K562 (cell line): ENCODE results near the gene POLR2H. TPM values are rescaled to one million over a fixed set of nuclear protein-coding genes. Genes with fewer than 3 reads are reported as not detected.

Experiments used
- ATAC-seq: fragments of 200-7000 bp; cut with Tn5 transposase; 3 replicates; pipeline ENCODE4 v1.9.1; 2020; ENCODE audit warnings: moderate library complexity
- BruUV-seq: library from RNA; stranded (reverse); fragments of 400-500 nt; replicated peaks from 2 replicates; lab custom pipeline; 2021; lab: Mats Ljungman, UMichigan
- CTCF ChIA-PET: fragments of 300-600 bp; formaldehyde crosslinking; extraction: SDS; loops from one replicate; lab custom pipeline; 2021; ENCODE audit warnings: low intra/inter-chr PET ratio; lab: Yijun Ruan, JAX
- POLR2A ChIA-PET: fragments of 300-600, 350-650 bp; sonication (Branson Sonifier 250); formaldehyde crosslinking; extraction: SDS; loops from one replicate; lab custom pipeline; 2021; ENCODE audit warnings: antibody characterized with exemption, inconsistent platforms; lab: Yijun Ruan, JAX
- DNase-seq, 4 experiments: peaks; one replicate each; pipeline versions ENCODE4 v3.0.0 to v3.0.0-alpha.2; 2011 to 2018; ENCODE audit warnings: low spot score in 3 of 4, mixed read lengths in 3 of 4; ENCODE audit errors: extremely low read depth in 1 of 4
- FAIRE-seq: peaks from 2 replicates; lab custom pipeline; 2011; peaks lifted over from hg19 to GRCh38; lab: Jason Lieb, UNC
- H2AFZ ChIP-seq: 2 replicates; pipeline ENCODE4 v1.6.0; 2011; ENCODE audit warnings: low read depth, low read length, control low read depth, inconsistent platforms
- H3K27ac ChIP-seq: fragments of 200-600 bp; 3 replicates; pipeline ENCODE4 v1.8.0; 2011; ENCODE audit warnings: low read depth, mild to moderate bottlenecking, control low read depth, inconsistent platforms, low read length, moderate library complexity, mixed read lengths; ENCODE audit errors: extremely low read depth
- H3K27me3 ChIP-seq, 2 experiments: fragments of 300-600 bp in 1 of 2; 2 replicates in 1 of 2; 3 replicates in 1 of 2; pipeline versions ENCODE4 v1.6.0 to v1.8.0; 2011; ENCODE audit warnings: inconsistent platforms in 2 of 2, low read length in 2 of 2, mild to moderate bottlenecking in 1 of 2, mixed read lengths in 1 of 2, moderate library complexity in 1 of 2; ENCODE audit not compliant: control insufficient read depth in 2 of 2, insufficient read depth in 2 of 2
- H3K36me3 ChIP-seq: fragments of 300-600 bp; 3 replicates; pipeline ENCODE4 v1.8.0; 2011; ENCODE audit warnings: mild to moderate bottlenecking, low read length, inconsistent platforms; ENCODE audit not compliant: control insufficient read depth, insufficient read depth
- H3K4me1 ChIP-seq, 2 experiments: fragments of 200-600 bp in 1 of 2; replicated peaks in 1 of 2; 2 replicates in 1 of 2; 3 replicates in 1 of 2; pipeline versions ENCODE4 v1.5.1 to v1.8.0; 2011; ENCODE audit warnings: inconsistent platforms in 2 of 2, low read length in 2 of 2, mild to moderate bottlenecking in 1 of 2, mixed read lengths in 1 of 2, moderate library complexity in 1 of 2; ENCODE audit not compliant: control insufficient read depth in 2 of 2, insufficient read depth in 2 of 2
- H3K4me2 ChIP-seq: 2 replicates; pipeline ENCODE4 v1.6.1; 2011; ENCODE audit warnings: low read length, control low read depth, inconsistent platforms, mixed read lengths; ENCODE audit not compliant: insufficient read depth
- H3K4me3 ChIP-seq: fragments of 200-600 bp; sonication (generic), shearing (Covaris generic); 2 replicates; pipeline ENCODE4 v1.5.1; 2016; ENCODE audit warnings: control low read depth, inconsistent platforms
- H3K79me2 ChIP-seq: fragments of 200-600 bp; 3 replicates; pipeline ENCODE4 v1.8.0; 2011; ENCODE audit warnings: low read length, inconsistent platforms; ENCODE audit not compliant: control insufficient read depth, insufficient read depth
- H3K9ac ChIP-seq, 2 experiments: 2 replicates each; pipeline versions ENCODE4 v1.6.0 to v1.6.1; 2011; ENCODE audit warnings: low read depth in 2 of 2, low read length in 2 of 2, control low read depth in 1 of 2, inconsistent platforms in 1 of 2, mild to moderate bottlenecking in 1 of 2, mixed read lengths in 1 of 2; ENCODE audit not compliant: insufficient read depth in 1 of 2
- H3K9me1 ChIP-seq: one replicate; pipeline ENCODE4 v1.6.0; 2011; ENCODE audit warnings: inconsistent platforms, mild to moderate bottlenecking, low read length, moderate library complexity; ENCODE audit not compliant: control insufficient read depth, insufficient read depth
- H3K9me3 ChIP-seq: replicated peaks from 2 replicates; pipeline ENCODE4 v1.5.1; 2011; ENCODE audit warnings: low read depth, low read length, inconsistent platforms; ENCODE audit not compliant: control insufficient read depth, insufficient read depth
- H4K20me1 ChIP-seq: replicated peaks from 2 replicates; pipeline ENCODE4 v1.6.1; 2011; ENCODE audit warnings: low read length, inconsistent platforms, mixed read lengths; ENCODE audit not compliant: control insufficient read depth, insufficient read depth
- CHCHD3 ChIP-seq: fragments of 250-450 bp; sonication (Bioruptor Pico); IDR thresholded peaks from 2 replicates; pipeline ENCODE4 v2.1.2; 2022; ENCODE audit warnings: mild to moderate bottlenecking
- CHD4 ChIP-seq: fragments of 200-600 bp; sonication (generic); IDR thresholded peaks from 3 replicates; pipeline ENCODE4 v1.6.1; 2012; ENCODE audit warnings: low read depth, mild to moderate bottlenecking, mixed read lengths, low read length, inconsistent platforms; ENCODE audit not compliant: insufficient read depth, insufficient replicate concordance, poor library complexity, severe bottlenecking
- EWSR1 ChIP-seq: fragments of 450-650 bp; IDR thresholded peaks from 2 replicates; pipeline ENCODE4 v1.6.1; 2018; ENCODE audit warnings: borderline replicate concordance, mild to moderate bottlenecking, low read depth, moderate library complexity; ENCODE audit not compliant: partially characterized antibody
- HDAC2 ChIP-seq: fragments of 450-650 bp; IDR thresholded peaks from 2 replicates; pipeline ENCODE4 v1.6.1; 2016; ENCODE audit warnings: mild to moderate bottlenecking
- HSF4 ChIP-seq: fragments of 250-450 bp; sonication (Bioruptor Pico); IDR thresholded peaks from 2 replicates; pipeline ENCODE4 v2.1.2; 2022; ENCODE audit warnings: mild to moderate bottlenecking, moderate library complexity, borderline replicate concordance
- L3MBTL2 ChIP-seq: fragments of 450-650 bp; IDR thresholded peaks from 2 replicates; pipeline ENCODE4 v1.6.1; 2016; ENCODE audit warnings: mild to moderate bottlenecking, moderate library complexity
- MAZ ChIP-seq, 2 experiments: fragments of 450-650 bp in 1 of 2; sonication (generic) in 1 of 2; formaldehyde crosslinking; IDR thresholded peaks in 1 of 2; conservative IDR thresholded peaks in 1 of 2; 2 replicates each; pipeline versions ENCODE4 v1.4.0 to v1.5.0; 2020; ENCODE audit warnings: mild to moderate bottlenecking in 1 of 2, missing genetic modification reagents in 1 of 2
- PHF21A ChIP-seq: fragments of 450-650 bp; IDR thresholded peaks from 2 replicates; pipeline ENCODE4 v1.6.1; 2017; ENCODE audit warnings: low read depth, borderline replicate concordance
- PURB ChIP-seq: sonication (generic); formaldehyde crosslinking; IDR thresholded peaks from 2 replicates; pipeline ENCODE4 v1.9.0; 2021; ENCODE audit warnings: low read depth, mild to moderate bottlenecking, missing genetic modification reagents
- RBM22 ChIP-seq: fragments of 200-400 bp; formaldehyde crosslinking; IDR thresholded peaks from 2 replicates; pipeline ENCODE4 v1.6.1; 2018; ENCODE audit warnings: low read length, low read depth; ENCODE audit not compliant: poor library complexity, severe bottlenecking
- SMC3 ChIP-seq: conservative IDR thresholded peaks from 2 replicates; pipeline ENCODE4 v1.6.1; 2011; ENCODE audit warnings: low read depth, low read length, improper control_type of control experiment; ENCODE audit not compliant: insufficient read depth
- SRF ChIP-seq, 2 experiments: fragments of 250-450, 450-650 bp in 1 of 2; sonication (Bioruptor Pico) in 1 of 2; sonication (generic) in 1 of 2; formaldehyde crosslinking; IDR thresholded peaks; 2 replicates each; pipeline versions ENCODE4 v1.5.0 to v1.5.1; 2020 to 2022; ENCODE audit warnings: mild to moderate bottlenecking in 1 of 2, missing genetic modification reagents in 1 of 2
- SRSF7 ChIP-seq: fragments of 200-400 bp; formaldehyde crosslinking; optimal IDR thresholded peaks from 2 replicates; pipeline ENCODE3; 2017; ENCODE audit warnings: mild to moderate bottlenecking, low read depth, low read length
- XRCC3 ChIP-seq: fragments of 450-650 bp; IDR thresholded peaks from 2 replicates; pipeline ENCODE4 v1.6.1; 2017; ENCODE audit warnings: mild to moderate bottlenecking, moderate library complexity
- ZNF140 ChIP-seq: fragments of 250-450 bp; sonication (Bioruptor Pico); IDR thresholded peaks from 2 replicates; pipeline ENCODE4 v1.8.0; 2021; ENCODE audit warnings: moderate library complexity, mild to moderate bottlenecking, inconsistent platforms
- ZNF384 ChIP-seq: IDR thresholded peaks from 2 replicates; pipeline ENCODE4 v1.6.1; 2012; ENCODE audit warnings: low read depth, low read length, improper control_type of control experiment
- WGBS: fragments of 100-300 bp; shearing (Covaris generic); methylation state at CpG from one replicate; pipeline ENCODE4 v1.1.6; 2016; ENCODE audit warnings: low coverage, mixed read lengths; ENCODE audit not compliant: insufficient coverage; ENCODE audit errors: missing lambda C conversion rate; 5-methylcytosine and 5-hydroxymethylcytosine counted together
- in situ Hi-C: fragments of 300-500 bp; cut with MboI; formaldehyde crosslinking; loops from 4 replicates; pipeline ENCODE4 v1.15.0; 2018; ENCODE audit warnings: inconsistent platforms, mixed read lengths
- intact Hi-C: fragments of 100-400 bp; cut with micrococcal nuclease; formaldehyde crosslinking; loops from 2 replicates; pipeline ENCODE4 v1.14.2; 2022
- polyA plus RNA-seq, 8 experiments: library from polyadenylated mRNA; depleted of rRNA in 4 of 8; stranded (reverse) in 5 of 8; unstranded in 3 of 8; fragments of >200 nt; fragmentation: Nextera tagmentation in 2 of 8; fragmentation: Illumina TruSeq in 1 of 8; extraction: Ambion mirVana in 2 of 8; extraction: Trizol in 1 of 8; gene quantifications; 2 replicates each; pipeline versions ENCODE4 v1.2.1 to v1.2.3, GENCODE V29; 2011 to 2014; ENCODE audit warnings: inconsistent platforms in 1 of 8, missing spikeins in 1 of 8
- total RNA-seq, 7 experiments: library from RNA; depleted of rRNA in 6 of 7; stranded (reverse); fragments of >200 nt in 6 of 7; fragmentation: Illumina TruSeq in 2 of 7; extraction: Trizol in 2 of 7; gene quantifications; 2 replicates each; pipeline versions ENCODE4 v1.2.1 to v1.2.3, GENCODE V29; 2011 to 2021; ENCODE audit warnings: low replicate concordance in 1 of 7
- TF ChIP-seq, protein P1 (sequence below): fragments of 450-650 bp; IDR thresholded peaks from 2 replicates; pipeline ENCODE4 v1.6.1; 2016; ENCODE audit warnings: antibody characterized with exemption
- TF ChIP-seq, protein P2 (sequence below): fragments of 450-650 bp; formaldehyde crosslinking; IDR thresholded peaks from 2 replicates; pipeline ENCODE4 v1.4.0; 2020; ENCODE audit warnings: mild to moderate bottlenecking, moderate library complexity

The POLR2H gene
- total and polyA plus RNA-seq, 9 of the 15 experiments (the other 6 are each of a cell fraction or from before 2014, with no cell fraction given): 128 to 512 (median 220) TPM

DNA sequence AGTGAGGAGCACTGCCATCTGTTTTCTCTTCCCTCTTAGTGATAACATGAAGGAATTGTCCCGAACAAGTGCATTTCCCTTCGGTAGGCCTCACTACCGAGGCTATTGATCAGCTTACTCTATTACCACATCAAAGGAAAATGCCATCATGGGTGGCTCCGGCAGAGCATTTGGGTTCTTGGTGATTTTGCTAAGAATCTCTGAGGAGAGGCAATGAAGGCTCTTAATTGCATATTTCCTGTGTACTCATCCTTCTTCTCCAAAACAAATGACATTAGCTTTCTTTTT is 53.6 kb downstream of the POLR2H start (continued):
- no peak for TF ChIP-seq CHD4
- TF ChIP-seq HSF4 (CRISPR knock-in tag): no peak
- TF ChIP-seq ZNF384: no peak
- TF ChIP-seq MAZ (CRISPR knock-in tag; conservative IDR thresholded peaks at IDR 0.05 in 1 of 2, IDR thresholded peaks at IDR 0.05 in 1 of 2): no peak
- TF ChIP-seq HDAC2: no peak
- TF ChIP-seq PHF21A: no peak

DNA sequence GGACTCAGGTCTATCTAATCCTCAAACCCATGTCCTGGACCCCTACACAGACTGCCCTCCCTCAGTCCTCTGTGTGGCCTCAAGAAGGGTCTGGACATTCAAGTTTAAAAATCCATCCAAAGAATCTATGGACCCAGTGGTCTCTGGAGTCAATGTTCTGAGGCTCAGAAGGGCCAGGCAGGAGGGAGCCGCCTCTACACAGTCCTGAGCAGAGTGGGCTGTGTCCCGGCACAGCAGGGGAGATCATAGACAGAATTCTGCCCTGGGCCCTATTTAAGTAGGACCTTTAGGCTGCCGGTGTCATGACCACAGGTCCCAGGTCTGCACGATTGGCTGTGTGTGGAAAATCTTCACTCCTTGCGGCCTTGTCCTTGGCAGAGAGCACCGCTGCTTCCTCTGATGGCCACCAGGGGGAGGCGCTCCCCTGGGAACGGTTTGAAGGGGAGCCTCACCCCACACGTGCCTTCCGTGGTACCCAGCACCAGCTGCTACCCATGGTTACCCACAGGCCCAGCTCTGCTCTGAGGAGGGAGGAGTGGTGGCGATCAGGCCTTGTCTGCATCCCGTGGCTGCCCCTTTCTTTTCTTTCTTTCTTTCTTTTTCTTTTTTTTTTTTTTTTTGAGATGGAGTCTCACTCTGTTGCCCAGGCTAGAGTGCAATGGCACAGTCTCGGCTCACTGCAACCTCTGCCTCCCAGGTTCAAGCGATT is 56.3 kb downstream of the POLR2H start:
- H3K4me2 ChIP-seq: no peak overlapping the region
- H4K20me1 ChIP-seq: no peaks in the 10 kb centered on the region
- intact Hi-C loops (loop anchor here (1.0 to 2.0 kb wide), 4 partner anchors 47 to 127 kb away; no protein-coding TSS in a partner anchor), in situ Hi-C loops (loop anchor here (5.0 to 25.0 kb wide), 2 partner anchors 45 to 370 kb away; no protein-coding TSS in a partner anchor)
- POLR2A ChIA-PET: no interaction called here
- no TSS peak for BruUV-seq
- no peaks in the 10 kb centered on the region for H3K9me1 ChIP-seq
- no peaks in the 10 kb centered on the region for H3K4me1 ChIP-seq
- H3K9me3 ChIP-seq: no peaks in the 10 kb centered on the region
- DNase-seq: peak; percentile 70 to 83 (median 78)
- no peak overlapping the region for H2AFZ ChIP-seq
- H3K27ac ChIP-seq: no peak overlapping the region
- FAIRE-seq: peak; percentile 86
- H3K27me3 ChIP-seq: peaks cover 0 to 34% of the 10 kb centered on the region in 2 experiments; a peak in 3 of 5 replicates
- peak; percentile 98 for ATAC-seq
- no peaks in the 10 kb centered on the region for H3K79me2 ChIP-seq
- WGBS: 9% methylated on average over 10 of the region's 14 CpGs
- CTCF ChIA-PET: interaction anchor here (0.6 to 1.7 kb wide), 3 partner anchors 123 to 894 kb away, joined by 3 to 7 read pairs (median 6); no protein-coding TSS in a partner anchor
- no peaks in the 10 kb centered on the region for H3K36me3 ChIP-seq
- H3K9ac ChIP-seq: no peak overlapping the region
- no peak overlapping the region for H3K4me3 ChIP-seq
- TF ChIP-seq L3MBTL2: peak; percentile 32; the same call in 1 of the 2 replicates
- no peak for TF ChIP-seq CHCHD3 (CRISPR knock-in tag)
- TF ChIP-seq EWSR1: no peak
- TF ChIP-seq ZNF140 (CRISPR knock-in tag): no peak
- TF ChIP-seq, protein P1, sequence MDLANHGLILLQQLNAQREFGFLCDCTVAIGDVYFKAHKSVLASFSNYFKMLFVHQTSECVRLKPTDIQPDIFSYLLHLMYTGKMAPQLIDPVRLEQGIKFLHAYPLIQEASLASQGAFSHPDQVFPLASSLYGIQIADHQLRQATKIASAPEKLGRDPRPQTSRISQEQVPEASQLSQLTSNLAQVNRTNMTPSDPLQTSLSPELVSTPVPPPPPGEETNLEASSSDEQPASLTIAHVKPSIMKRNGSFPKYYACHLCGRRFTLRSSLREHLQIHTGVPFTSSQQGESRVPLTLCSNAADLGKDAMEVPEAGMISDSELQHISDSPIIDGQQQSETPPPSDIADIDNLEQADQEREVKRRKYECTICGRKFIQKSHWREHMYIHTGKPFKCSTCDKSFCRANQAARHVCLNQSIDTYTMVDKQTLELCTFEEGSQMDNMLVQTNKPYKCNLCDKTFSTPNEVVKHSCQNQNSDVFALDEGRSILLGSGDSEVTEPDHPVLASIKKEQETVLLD: no peak
- TF ChIP-seq SMC3: peak; percentile 94
- no peak for TF ChIP-seq XRCC3
- TF ChIP-seq RBM22: no peak
- TF ChIP-seq, protein P2, sequence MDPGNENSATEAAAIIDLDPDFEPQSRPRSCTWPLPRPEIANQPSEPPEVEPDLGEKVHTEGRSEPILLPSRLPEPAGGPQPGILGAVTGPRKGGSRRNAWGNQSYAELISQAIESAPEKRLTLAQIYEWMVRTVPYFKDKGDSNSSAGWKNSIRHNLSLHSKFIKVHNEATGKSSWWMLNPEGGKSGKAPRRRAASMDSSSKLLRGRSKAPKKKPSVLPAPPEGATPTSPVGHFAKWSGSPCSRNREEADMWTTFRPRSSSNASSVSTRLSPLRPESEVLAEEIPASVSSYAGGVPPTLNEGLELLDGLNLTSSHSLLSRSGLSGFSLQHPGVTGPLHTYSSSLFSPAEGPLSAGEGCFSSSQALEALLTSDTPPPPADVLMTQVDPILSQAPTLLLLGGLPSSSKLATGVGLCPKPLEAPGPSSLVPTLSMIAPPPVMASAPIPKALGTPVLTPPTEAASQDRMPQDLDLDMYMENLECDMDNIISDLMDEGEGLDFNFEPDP (CRISPR knock-in tag): no peak
- 0 out of 2 replicates have a peak, but pooled peaks have one; percentile 27 for TF ChIP-seq PHF21A
- TF ChIP-seq SRF (CRISPR knock-in tag; IDR thresholded peaks at IDR 0.05): no peak
- no peak for TF ChIP-seq PURB (CRISPR knock-in tag)
- no peak for TF ChIP-seq SRSF7
